GM10266 (cell line): ENCODE measurements around the gene FAM216A.
"Not testable (repeated sequence)": the region's sequence is repeated elsewhere in the genome, so short reads cannot be mapped to it uniquely, and the experiment has no call there.

ENCODE experiments used
- DNase-seq: peaks from one replicate; pipeline ENCODE4 v3.0.0; 2012; ENCODE audit errors: extremely low spot score
- TF ChIP-seq, protein P1 (sequence below): IDR thresholded peaks from 2 replicates; pipeline ENCODE4 v1.5.1; 2012; ENCODE audit warnings: mild to moderate bottlenecking, low read depth; ENCODE audit not compliant: control insufficient read depth, insufficient read depth; ENCODE audit errors: missing control alignments

FAM216A gene

DNA sequence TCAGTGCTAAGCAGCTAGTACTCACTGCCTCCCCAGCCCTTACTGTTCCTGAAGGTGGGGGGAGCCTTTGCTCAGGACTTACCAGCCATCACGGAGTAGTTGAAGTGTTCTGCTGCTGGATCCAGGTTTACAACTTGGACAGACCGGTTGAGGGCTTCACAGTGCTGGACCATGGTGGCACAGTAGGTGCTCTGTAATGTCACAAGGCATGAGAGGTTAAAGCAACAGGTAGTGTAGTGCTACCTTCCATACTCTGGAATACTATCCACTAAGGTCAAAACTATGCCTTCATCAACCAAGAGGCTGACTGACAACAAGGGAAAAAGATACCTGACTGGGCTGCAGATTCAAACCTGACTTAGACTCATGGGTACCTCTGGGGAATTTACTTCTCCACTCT lies 3.6 kb upstream of the FAM216A start:
- no peak for DNase-seq
- TF ChIP-seq, protein P1, sequence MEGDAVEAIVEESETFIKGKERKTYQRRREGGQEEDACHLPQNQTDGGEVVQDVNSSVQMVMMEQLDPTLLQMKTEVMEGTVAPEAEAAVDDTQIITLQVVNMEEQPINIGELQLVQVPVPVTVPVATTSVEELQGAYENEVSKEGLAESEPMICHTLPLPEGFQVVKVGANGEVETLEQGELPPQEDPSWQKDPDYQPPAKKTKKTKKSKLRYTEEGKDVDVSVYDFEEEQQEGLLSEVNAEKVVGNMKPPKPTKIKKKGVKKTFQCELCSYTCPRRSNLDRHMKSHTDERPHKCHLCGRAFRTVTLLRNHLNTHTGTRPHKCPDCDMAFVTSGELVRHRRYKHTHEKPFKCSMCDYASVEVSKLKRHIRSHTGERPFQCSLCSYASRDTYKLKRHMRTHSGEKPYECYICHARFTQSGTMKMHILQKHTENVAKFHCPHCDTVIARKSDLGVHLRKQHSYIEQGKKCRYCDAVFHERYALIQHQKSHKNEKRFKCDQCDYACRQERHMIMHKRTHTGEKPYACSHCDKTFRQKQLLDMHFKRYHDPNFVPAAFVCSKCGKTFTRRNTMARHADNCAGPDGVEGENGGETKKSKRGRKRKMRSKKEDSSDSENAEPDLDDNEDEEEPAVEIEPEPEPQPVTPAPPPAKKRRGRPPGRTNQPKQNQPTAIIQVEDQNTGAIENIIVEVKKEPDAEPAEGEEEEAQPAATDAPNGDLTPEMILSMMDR, result no peak

GRCh38 chr12:110465765-110466164 lies 2.9 kb upstream of the FAM216A start:
- not testable (repeated sequence) for DNase-seq

DNA sequence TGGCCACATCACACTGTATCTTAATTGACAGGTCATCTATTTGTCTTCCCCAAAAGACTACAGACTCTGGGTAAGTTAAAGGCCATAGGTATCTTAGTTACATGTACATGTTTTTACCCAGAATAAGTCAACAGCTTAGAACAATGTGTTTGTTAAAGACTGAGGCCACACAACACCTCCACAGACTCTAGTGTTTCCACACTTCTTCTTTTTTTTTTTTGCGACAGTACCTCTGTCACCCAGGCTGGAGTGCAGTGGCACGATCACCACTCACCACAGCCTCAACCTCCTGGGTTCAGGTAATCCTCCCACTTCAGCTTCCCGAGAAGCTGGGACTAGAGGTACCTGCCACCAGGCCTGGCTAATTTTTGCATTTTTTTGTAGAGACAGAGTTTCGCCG lies 1.9 kb upstream of the FAM216A start:
- TF ChIP-seq, protein P1, result no peak
- no peak for DNase-seq

DNA sequence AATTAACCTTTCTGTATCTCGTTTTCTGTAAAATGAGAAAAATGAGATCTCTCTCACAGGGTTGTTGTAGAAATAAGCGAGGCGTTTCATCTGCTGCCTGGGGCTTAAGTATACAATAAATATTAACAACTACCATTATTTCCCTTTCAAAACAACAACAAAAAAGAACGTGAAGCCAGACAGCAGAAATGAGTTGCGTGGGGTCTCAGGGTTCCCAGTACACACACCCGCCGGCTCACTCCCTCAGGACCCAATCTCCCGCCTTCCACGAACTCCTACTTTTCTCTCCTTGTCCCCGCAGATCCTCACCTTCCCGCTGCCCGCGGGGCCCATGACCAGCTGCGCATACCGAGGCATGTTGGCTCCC lies 815 bp upstream of the FAM216A start:
- TF ChIP-seq, protein P1, result no peak
- DNase-seq, result no peak

DNA sequence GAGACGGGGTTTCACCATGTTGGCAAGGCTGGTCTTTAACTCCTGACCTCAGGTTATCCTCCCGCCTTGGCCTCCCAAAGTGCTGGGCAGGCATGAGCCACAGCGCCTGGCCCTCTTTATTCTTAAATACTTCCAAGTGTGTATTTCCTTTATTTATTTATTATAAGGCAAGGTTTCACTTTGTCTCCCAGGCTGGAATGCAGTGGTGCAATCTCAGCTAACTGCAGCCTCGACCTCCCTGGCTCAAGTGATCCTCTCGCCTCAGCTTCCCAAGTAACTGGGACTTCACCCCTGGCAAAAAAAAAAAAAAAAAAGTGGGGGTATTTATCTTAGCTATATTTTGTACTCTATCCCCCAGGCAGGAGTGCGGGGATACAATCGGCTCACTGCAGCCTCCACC lies 6.8 kb downstream of the FAM216A start:
- no peak for DNase-seq
- TF ChIP-seq, protein P1, result no peak

DNA sequence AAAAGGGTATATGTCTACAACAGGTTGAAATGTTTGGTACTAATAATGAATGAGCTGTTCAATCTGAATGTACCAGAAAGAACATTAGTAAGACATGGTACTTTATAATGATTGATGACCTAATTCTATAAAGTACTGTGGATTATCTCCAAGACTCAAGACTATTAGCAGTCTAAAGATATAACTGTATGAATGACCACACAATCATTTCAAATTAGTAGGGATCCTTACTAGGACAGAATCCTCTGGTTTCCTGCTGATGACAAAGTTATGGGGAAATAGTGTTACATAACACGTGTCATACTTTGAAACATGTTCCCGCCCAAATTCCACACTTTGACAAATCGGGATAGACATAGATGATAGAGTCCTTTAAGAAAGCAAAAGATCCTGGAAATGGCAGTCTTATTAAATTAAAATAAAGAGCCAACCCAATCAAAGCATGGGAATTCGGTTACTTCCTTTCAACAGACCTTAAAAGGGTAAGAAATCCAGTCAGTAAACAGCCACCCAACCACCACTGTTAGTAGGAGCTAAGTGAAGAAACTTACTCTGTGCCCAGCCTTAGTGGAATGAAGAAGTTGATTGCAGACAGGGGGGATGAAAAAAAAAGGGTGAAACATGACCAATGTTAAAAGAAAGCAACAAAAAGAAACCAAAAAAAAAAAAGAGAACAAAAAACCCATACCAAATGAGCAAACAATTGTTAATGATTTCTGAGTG lies 30.5 kb downstream of the FAM216A start:
- DNase-seq, result no peak
- TF ChIP-seq, protein P1, result no peak

DNA sequence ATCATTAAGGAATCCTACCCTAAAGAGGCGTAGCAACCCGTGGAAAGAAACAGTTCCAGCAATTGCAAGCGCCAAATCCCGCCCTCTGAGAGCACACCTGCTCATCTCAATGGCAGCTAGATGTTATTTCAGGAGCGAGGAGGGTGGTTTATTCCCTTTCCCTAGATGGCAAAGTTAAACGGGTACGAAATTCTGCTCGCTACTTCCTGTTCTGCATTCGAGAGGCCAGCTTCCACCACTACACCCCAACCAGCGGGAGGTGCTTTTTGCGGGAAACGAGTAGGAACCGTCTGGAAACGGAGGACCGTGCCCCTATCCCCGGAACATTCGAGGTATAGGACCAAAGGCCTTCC lies 32.7 kb downstream of the FAM216A start:
- TF ChIP-seq, protein P1, result no peak
- peak; percentile 21 for DNase-seq
